K562 (cell line): ENCODE results near the gene SPPL2C. TPM values are rescaled to one million over a fixed set of nuclear protein-coding genes. Genes with fewer than 3 reads are reported as not detected.

ENCODE experiments used
- CBFA2T2 ChIP-seq: fragments of 450-650 bp; conservative IDR thresholded peaks from 2 replicates; pipeline ENCODE4 v1.6.1; 2017; ENCODE audit warnings: mild to moderate bottlenecking
- CREM ChIP-seq: IDR thresholded peaks from 2 replicates; pipeline ENCODE4 v1.6.1; 2014; ENCODE audit warnings: antibody characterized with exemption, low read depth
- ETV5 ChIP-seq: sonication (generic); formaldehyde crosslinking; IDR thresholded peaks from 2 replicates; pipeline ENCODE4 v1.4.0; 2020; ENCODE audit warnings: low read depth, mild to moderate bottlenecking, missing genetic modification reagents
- JUND ChIP-seq, 2 experiments: IDR thresholded peaks; 2 replicates in 1 of 2; 3 replicates in 1 of 2; pipeline ENCODE4 v1.6.1; 2011; ENCODE audit warnings: borderline replicate concordance in 2 of 2, low read depth in 2 of 2, low read length in 2 of 2, improper control_type of control experiment in 1 of 2, missing biosample characterization in 1 of 2, missing genetic modification characterization in 1 of 2, missing genetic modification reagents in 1 of 2
- MAFF ChIP-seq: IDR thresholded peaks from 2 replicates; pipeline ENCODE4 v1.6.1; 2012; ENCODE audit warnings: low read length, improper control_type of control experiment
- MAFG ChIP-seq: fragments of 450-650 bp; conservative IDR thresholded peaks from 2 replicates; pipeline ENCODE4 v1.6.1; 2016; ENCODE audit warnings: missing genetic modification characterization, missing compliant biosample characterization
- MXI1 ChIP-seq: IDR thresholded peaks from 2 replicates; pipeline ENCODE4 v1.6.1; 2011; ENCODE audit warnings: low read depth, mild to moderate bottlenecking, improper control_type of control experiment, low read length
- NELFE ChIP-seq: IDR thresholded peaks from 2 replicates; pipeline ENCODE4 v1.6.1; 2011; ENCODE audit warnings: mild to moderate bottlenecking; ENCODE audit not compliant: insufficient read depth, insufficient read length
- NR4A1 ChIP-seq, 2 experiments: fragments of 250-450 bp in 1 of 2; fragments of 450-650 bp in 1 of 2; sonication (Bioruptor Pico) in 1 of 2; IDR thresholded peaks; 2 replicates each; pipeline versions ENCODE4 v1.4.0 to v1.6.1; 2016 to 2020; ENCODE audit warnings: mild to moderate bottlenecking in 2 of 2, missing compliant biosample characterization in 1 of 2, missing genetic modification characterization in 1 of 2, moderate library complexity in 1 of 2
- PTTG1 ChIP-seq: fragments of 450-650 bp; IDR thresholded peaks from 2 replicates; pipeline ENCODE4 v1.6.1; 2016; ENCODE audit warnings: low read depth, mild to moderate bottlenecking, missing genetic modification characterization, missing compliant biosample characterization
- RBM22 ChIP-seq: fragments of 200-400 bp; formaldehyde crosslinking; IDR thresholded peaks from 2 replicates; pipeline ENCODE4 v1.6.1; 2018; ENCODE audit warnings: low read length, low read depth; ENCODE audit not compliant: poor library complexity, severe bottlenecking
- SREBF1 ChIP-seq: fragments of 150-350 bp; IDR thresholded peaks from 2 replicates; pipeline ENCODE4 v1.6.1; 2014; ENCODE audit warnings: antibody characterized with exemption, low read depth, low read length, borderline replicate concordance
- ZNF282 ChIP-seq: sonication (generic); formaldehyde crosslinking; IDR thresholded peaks from 2 replicates; pipeline ENCODE4 v1.8.1; 2023; ENCODE audit warnings: missing genetic modification reagents
- ZNF507 ChIP-seq: conservative IDR thresholded peaks from 2 replicates; pipeline ENCODE4 v1.6.1; 2017; ENCODE audit warnings: missing genetic modification characterization, missing compliant biosample characterization
- ZNF830 ChIP-seq: fragments of 250-450 bp; sonication (Bioruptor Pico); IDR thresholded peaks from 2 replicates; pipeline ENCODE4 v1.5.0; 2021; ENCODE audit warnings: mild to moderate bottlenecking
- polyA plus RNA-seq, 8 experiments: library from polyadenylated mRNA; depleted of rRNA in 4 of 8; stranded (reverse) in 5 of 8; unstranded in 3 of 8; fragments of >200 nt; fragmentation: Nextera tagmentation in 2 of 8; fragmentation: Illumina TruSeq in 1 of 8; extraction: Ambion mirVana in 2 of 8; extraction: Trizol in 1 of 8; gene quantifications; 2 replicates each; pipeline versions ENCODE4 v1.2.1 to v1.2.3, GENCODE V29; 2011 to 2014; ENCODE audit warnings: inconsistent platforms in 1 of 8, missing spikeins in 1 of 8
- total RNA-seq, 7 experiments: library from RNA; depleted of rRNA in 6 of 7; stranded (reverse); fragments of >200 nt in 6 of 7; fragmentation: Illumina TruSeq in 2 of 7; extraction: Trizol in 2 of 7; gene quantifications; 2 replicates each; pipeline versions ENCODE4 v1.2.1 to v1.2.3, GENCODE V29; 2011 to 2021; ENCODE audit warnings: low replicate concordance in 1 of 7
- TF ChIP-seq, protein P1 (sequence below): fragments of 250-450 bp; sonication (Bioruptor Pico); IDR thresholded peaks from 2 replicates; pipeline ENCODE4 v1.5.0; 2021; ENCODE audit warnings: mild to moderate bottlenecking, borderline replicate concordance
- TF ChIP-seq, protein P2 (sequence below): sonication (generic); formaldehyde crosslinking; IDR thresholded peaks from 2 replicates; pipeline ENCODE4 v1.8.0; 2022; ENCODE audit warnings: missing genetic modification reagents, mild to moderate bottlenecking, borderline replicate concordance
- TF ChIP-seq, protein P3 (sequence below): sonication (generic); formaldehyde crosslinking; IDR thresholded peaks from 2 replicates; pipeline ENCODE4 v1.8.1; 2023; ENCODE audit warnings: mild to moderate bottlenecking, missing genetic modification reagents
- TF ChIP-seq, protein P4 (sequence below): fragments of 450-650 bp; IDR thresholded peaks from 2 replicates; pipeline ENCODE4 v1.6.1; 2016; ENCODE audit warnings: low read depth, mild to moderate bottlenecking, moderate library complexity

Gene SPPL2C
- total and polyA plus RNA-seq, 9 of the 15 experiments (the other 6 are each of a cell fraction or from before 2014, with no cell fraction given): not detected

DNA sequence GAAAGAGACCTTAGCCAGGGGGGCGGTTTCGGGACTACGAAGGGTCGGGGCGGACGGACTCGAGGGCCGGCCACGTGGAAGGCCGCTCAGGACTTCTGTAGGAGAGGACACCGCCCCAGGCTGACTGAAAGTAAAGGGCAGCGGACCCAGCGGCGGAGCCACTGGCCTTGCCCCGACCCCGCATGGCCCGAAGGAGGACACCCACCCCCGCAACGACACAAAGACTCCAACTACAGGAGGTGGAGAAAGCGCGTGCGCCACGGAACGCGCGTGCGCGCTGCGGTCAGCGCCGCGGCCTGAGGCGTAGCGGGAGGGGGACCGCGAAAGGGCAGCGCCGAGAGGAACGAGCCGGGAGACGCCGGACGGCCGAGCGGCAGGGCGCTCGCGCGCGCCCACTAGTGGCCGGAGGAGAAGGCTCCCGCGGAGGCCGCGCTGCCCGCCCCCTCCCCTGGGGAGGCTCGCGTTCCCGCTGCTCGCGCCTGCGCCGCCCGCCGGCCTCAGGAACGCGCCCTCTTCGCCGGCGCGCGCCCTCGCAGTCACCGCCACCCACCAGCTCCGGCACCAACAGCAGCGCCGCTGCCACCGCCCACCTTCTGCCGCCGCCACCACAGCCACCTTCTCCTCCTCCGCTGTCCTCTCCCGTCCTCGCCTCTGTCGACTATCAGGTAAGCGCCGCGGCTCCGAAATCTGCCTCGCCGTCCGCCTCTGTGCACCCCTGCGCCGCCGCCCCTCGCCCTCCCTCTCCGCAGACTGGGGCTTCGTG is 49.5 kb downstream of the SPPL2C start, which contains the start of gene MAPT (continued):
- TF ChIP-seq, protein P1, sequence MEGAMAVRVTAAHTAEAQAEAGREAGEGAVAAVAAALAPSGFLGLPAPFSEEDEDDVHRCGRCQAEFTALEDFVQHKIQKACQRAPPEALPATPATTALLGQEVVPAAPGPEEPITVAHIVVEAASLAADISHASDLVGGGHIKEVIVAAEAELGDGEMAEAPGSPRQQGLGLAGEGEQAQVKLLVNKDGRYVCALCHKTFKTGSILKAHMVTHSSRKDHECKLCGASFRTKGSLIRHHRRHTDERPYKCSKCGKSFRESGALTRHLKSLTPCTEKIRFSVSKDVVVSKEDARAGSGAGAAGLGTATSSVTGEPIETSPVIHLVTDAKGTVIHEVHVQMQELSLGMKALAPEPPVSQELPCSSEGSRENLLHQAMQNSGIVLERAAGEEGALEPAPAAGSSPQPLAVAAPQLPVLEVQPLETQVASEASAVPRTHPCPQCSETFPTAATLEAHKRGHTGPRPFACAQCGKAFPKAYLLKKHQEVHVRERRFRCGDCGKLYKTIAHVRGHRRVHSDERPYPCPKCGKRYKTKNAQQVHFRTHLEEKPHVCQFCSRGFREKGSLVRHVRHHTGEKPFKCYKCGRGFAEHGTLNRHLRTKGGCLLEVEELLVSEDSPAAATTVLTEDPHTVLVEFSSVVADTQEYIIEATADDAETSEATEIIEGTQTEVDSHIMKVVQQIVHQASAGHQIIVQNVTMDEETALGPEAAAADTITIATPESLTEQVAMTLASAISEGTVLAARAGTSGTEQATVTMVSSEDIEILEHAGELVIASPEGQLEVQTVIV (CRISPR knock-in tag): no peak
- no peak for TF ChIP-seq MAFF
- peak; percentile 73 for TF ChIP-seq CREM
- TF ChIP-seq, protein P2, sequence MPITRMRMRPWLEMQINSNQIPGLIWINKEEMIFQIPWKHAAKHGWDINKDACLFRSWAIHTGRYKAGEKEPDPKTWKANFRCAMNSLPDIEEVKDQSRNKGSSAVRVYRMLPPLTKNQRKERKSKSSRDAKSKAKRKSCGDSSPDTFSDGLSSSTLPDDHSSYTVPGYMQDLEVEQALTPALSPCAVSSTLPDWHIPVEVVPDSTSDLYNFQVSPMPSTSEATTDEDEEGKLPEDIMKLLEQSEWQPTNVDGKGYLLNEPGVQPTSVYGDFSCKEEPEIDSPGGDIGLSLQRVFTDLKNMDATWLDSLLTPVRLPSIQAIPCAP: no peak
- no peak for TF ChIP-seq ZNF830 (CRISPR knock-in tag)
- no peak for TF ChIP-seq MXI1
- 0 out of 2 replicates have a peak, but pooled peaks have one; percentile 27 for TF ChIP-seq ZNF282 (CRISPR knock-in tag)
- no peak for TF ChIP-seq ETV5
- TF ChIP-seq NR4A1 (CRISPR knock-in tag; IDR thresholded peaks at IDR 0.05): peak; percentile 33; the same call in 1 of the 2 replicates
- peak; percentile 65; the same call in 1 of the 2 replicates for TF ChIP-seq NR4A1 (tag; IDR thresholded peaks at IDR 0.05)
- TF ChIP-seq NELFE: no peak
- no peak for TF ChIP-seq SREBF1
- no peak for TF ChIP-seq ZNF507 (tag)
- no peak for TF ChIP-seq RBM22
- no peak for TF ChIP-seq MAFG (tag)
- no peak for TF ChIP-seq CBFA2T2
- peak; percentile 56 for TF ChIP-seq JUND (IDR thresholded peaks at IDR 0.05; ENCODE audit: borderline replicate concordance, low read depth, low read length)
- TF ChIP-seq JUND (tag; IDR thresholded peaks at IDR 0.05; ENCODE audit: borderline replicate concordance, low read depth, low read length): no peak; the same call in 2 of the 3 replicates
- TF ChIP-seq, protein P3, sequence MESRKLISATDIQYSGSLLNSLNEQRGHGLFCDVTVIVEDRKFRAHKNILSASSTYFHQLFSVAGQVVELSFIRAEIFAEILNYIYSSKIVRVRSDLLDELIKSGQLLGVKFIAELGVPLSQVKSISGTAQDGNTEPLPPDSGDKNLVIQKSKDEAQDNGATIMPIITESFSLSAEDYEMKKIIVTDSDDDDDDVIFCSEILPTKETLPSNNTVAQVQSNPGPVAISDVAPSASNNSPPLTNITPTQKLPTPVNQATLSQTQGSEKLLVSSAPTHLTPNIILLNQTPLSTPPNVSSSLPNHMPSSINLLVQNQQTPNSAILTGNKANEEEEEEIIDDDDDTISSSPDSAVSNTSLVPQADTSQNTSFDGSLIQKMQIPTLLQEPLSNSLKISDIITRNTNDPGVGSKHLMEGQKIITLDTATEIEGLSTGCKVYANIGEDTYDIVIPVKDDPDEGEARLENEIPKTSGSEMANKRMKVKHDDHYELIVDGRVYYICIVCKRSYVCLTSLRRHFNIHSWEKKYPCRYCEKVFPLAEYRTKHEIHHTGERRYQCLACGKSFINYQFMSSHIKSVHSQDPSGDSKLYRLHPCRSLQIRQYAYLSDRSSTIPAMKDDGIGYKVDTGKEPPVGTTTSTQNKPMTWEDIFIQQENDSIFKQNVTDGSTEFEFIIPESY: peak; percentile 90
- TF ChIP-seq PTTG1 (tag): no peak
- TF ChIP-seq, protein P4, sequence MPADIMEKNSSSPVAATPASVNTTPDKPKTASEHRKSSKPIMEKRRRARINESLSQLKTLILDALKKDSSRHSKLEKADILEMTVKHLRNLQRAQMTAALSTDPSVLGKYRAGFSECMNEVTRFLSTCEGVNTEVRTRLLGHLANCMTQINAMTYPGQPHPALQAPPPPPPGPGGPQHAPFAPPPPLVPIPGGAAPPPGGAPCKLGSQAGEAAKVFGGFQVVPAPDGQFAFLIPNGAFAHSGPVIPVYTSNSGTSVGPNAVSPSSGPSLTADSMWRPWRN: no peak
